Measurements from ENCODE around the gene TRAF7.
"Not testable (repeated sequence)": the region's sequence is repeated elsewhere in the genome, so short reads cannot be mapped to it uniquely, and the experiment has no call there.

GRCh38 chr16:2106211-2106610 is 49.4 kb upstream of the TRAF7 start:
- TF ChIP-seq CTCF (conservative IDR thresholded peaks at IDR 0.05; ENCODE audit: low read length); EZH2phosphoT487 (IDR thresholded peaks at IDR 0.05; ENCODE audit: borderline replicate concordance, low read depth, low read length): not testable (repeated sequence)
